HG03520 (cell line): Measurements from ENCODE around the gene LPIN3.
"Not testable (repeated sequence)": the region's sequence is repeated elsewhere in the genome, so short reads cannot be mapped to it uniquely, and the experiment has no call there.

Source experiments
- ATAC-seq: cut with Tn5 transposase; IDR thresholded peaks from one replicate; pipeline ENCODE4 v1.9.1; 2021; ENCODE audit warnings: mild to moderate bottlenecking, moderate library complexity; ENCODE audit not compliant: unreplicated experiment

The LPIN3 gene

GRCh38 chr20:41340327-41341055, at the start of gene LPIN3:
Gene LPIN3 (plus strand): TSS chr20:41340821. CDS start chr20:41345804, 4,983 bp downstream.
- ATAC-seq, result no peak

GRCh38 chr20:41293269-41294037, 47.2 kb upstream of the LPIN3 start:
- no peak for ATAC-seq

- ATAC-seq, result no peak
These were observed 40.7 kb upstream of the LPIN3 start for GRCh38 chr20:41299899-41300298.

- no peak for ATAC-seq
These were observed 40.2 kb upstream of the LPIN3 start for GRCh38 chr20:41300383-41300782.

GRCh38 chr20:41300886-41301285, 39.7 kb upstream of the LPIN3 start:
- ATAC-seq, result no peak

GRCh38 chr20:41304002-41304401, 36.6 kb upstream of the LPIN3 start:
- no peak for ATAC-seq

GRCh38 chr20:41304424-41305079, 36.1 kb upstream of the LPIN3 start:
- no peak for ATAC-seq

GRCh38 chr20:41306061-41306727, 34.4 kb upstream of the LPIN3 start:
- peak; percentile 89 for ATAC-seq

- no peak for ATAC-seq
These were observed 33.6 kb upstream of the LPIN3 start for GRCh38 chr20:41307021-41307420.

GRCh38 chr20:41308290-41308711, 32.3 kb upstream of the LPIN3 start:
- ATAC-seq, result no peak

- no peak for ATAC-seq
These were observed 31.8 kb upstream of the LPIN3 start for GRCh38 chr20:41308726-41309413.

- no peak for ATAC-seq
These were observed 30.8 kb upstream of the LPIN3 start for GRCh38 chr20:41309817-41310216.

GRCh38 chr20:41312009-41312408, 28.6 kb upstream of the LPIN3 start:
- not testable (repeated sequence) for ATAC-seq

GRCh38 chr20:41314386-41314785, 26.2 kb upstream of the LPIN3 start:
- ATAC-seq, result no peak

- ATAC-seq, result no peak
These were observed 24.6 kb upstream of the LPIN3 start for GRCh38 chr20:41316051-41316450.

GRCh38 chr20:41316602-41317545, 23.7 kb upstream of the LPIN3 start:
- ATAC-seq, result peak; percentile 39

- ATAC-seq, result peak; percentile 94
These were observed 22.9 kb upstream of the LPIN3 start, which contains the start of gene ZHX3 for GRCh38 chr20:41317546-41318270. Gene ZHX3 (minus strand): TSS chr20:41317731. CDS start chr20:41204916, 112,815 bp downstream.

- no peak for ATAC-seq
These were observed 22.4 kb upstream of the LPIN3 start for GRCh38 chr20:41318271-41318649.

GRCh38 chr20:41320441-41320840, 20.2 kb upstream of the LPIN3 start:
- no peak for ATAC-seq
